GM12891 (cell line): ENCODE measurements around the gene CEMIP.

Experiments used
- POLR2A ChIP-seq: IDR thresholded peaks from 2 replicates; pipeline ENCODE4 v1.6.1; 2011; ENCODE audit warnings: low read depth, low read length, control low read depth
- POLR2AphosphoS5 ChIP-seq: IDR thresholded peaks from 2 replicates; pipeline ENCODE4 v1.6.1; 2011; ENCODE audit warnings: low read depth, low read length, control low read depth
- SPI1 ChIP-seq: IDR thresholded peaks from 2 replicates; pipeline ENCODE4 v1.6.1; 2011; ENCODE audit warnings: low read depth, low read length, control low read depth

DNA sequence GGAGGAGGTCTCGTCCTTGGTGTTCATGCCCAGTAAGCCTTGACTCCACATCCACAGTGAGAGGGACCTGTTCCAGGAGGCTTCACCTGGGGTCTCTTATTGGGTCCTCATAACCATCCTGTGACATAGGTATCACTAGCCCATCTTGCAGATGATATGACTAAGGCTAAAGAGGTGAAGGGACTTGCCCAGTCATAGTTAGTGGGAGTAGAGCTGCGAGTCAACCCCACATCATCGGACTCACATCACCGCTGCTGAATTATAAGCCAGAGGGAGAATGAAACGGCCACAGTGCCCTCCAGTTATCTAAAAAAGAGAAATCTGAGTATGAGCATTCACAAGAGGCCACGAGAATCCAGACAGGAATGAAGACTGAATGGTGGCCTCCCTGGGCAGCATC is 144.5 kb downstream of the CEMIP start:
- no peak for TF ChIP-seq POLR2A
- TF ChIP-seq POLR2AphosphoS5: no peak
- no peak for TF ChIP-seq SPI1
